Measurements from ENCODE around the gene PTCH2.
A peak's percentile ranks its signal among the peaks of the same experiment; 100 is the strongest.
"Not testable (repeated sequence)": the region's sequence is repeated elsewhere in the genome, so short reads cannot be mapped to it uniquely, and the experiment has no call there.

The PTCH2 gene

DNA sequence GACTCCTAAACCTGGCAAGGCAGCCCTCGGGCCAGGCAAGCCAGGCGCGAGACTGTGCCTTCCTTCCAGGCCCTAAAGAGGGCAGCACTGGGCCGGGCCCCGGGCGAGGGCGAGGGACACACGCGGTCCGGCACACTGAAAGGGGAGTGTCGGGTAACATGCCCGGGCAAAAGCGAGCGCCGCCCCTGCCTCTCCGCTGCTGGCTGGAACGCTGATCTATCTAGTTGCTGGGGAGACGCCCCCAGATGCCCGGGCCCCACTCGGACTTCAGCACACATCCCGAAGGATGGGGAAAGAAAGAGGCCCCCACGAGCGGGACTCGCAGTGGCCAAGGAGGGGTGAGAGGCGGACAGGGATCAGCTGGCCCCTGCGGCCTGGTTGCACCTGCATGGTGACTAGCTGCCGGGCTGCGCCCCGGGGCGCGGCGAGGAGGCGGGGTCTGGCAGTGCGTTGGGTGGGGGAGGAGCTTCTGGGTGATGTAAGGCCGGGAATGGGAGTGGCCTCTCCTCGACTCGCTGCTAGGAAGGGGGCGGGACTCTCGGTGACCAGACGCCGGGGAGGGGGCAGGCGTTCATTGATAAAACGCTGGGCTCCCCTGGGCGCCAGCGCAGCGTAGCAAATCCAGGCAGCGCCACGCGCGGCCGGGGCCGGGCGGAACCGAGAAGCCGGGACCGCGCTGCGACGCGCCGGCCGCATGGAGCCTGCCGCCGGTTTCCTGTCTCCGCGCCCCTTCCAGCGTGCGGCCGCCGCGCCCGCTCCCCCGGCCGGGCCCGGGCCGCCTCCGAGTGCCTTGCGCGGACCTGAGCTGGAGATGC, 43.1 kb downstream of the PTCH2 start, which contains the start of gene PLK3:
PLK3 (plus strand) TSS at position 608 of the 815 bp plus-strand sequence; CDS start at position 695, 87 bp downstream.
- peak; percentile 96 for DNase-seq

DNA sequence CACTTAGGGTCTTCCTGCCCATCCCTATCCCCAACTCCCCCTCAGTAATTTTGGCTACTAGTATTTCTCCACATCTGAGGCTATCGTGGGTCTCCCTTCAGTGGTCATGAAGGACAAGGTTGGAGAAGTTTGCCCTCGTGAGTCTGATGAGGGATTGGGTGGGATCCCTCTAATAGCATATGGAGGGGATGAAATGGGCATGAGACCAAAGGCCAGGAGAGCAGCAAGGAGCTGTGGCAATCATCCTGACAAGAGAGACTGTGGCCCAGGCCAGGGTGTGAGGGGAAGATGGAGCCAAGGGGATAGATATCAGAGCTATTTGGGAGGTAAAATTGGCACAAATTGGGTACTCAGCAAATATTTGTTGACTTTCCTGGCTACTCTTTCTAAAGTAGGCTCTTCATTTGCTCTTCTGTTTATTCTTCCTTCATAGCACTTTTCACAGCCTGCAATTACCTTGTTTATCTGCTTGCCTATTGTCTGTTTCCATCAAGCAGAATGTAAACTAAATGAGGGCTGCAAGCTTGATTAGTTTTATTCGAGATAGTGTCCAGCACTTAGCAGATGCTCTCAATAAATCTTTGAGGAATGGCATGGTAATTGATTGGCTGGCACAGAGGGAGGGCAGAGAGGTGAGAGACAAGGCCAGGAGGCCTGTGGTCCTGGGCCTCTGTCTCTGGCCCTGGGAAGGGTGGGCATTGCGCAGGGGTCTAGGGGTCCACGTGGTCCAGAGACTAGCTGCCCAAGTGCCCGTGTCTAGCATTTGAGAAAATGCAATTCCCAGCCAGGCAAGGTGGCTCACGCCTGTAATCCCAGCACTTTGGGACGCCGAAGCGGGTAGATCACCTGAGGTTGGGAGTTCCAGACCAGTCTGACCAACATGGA, 44.3 kb downstream of the PTCH2 start:
- no peak for DNase-seq

DNA sequence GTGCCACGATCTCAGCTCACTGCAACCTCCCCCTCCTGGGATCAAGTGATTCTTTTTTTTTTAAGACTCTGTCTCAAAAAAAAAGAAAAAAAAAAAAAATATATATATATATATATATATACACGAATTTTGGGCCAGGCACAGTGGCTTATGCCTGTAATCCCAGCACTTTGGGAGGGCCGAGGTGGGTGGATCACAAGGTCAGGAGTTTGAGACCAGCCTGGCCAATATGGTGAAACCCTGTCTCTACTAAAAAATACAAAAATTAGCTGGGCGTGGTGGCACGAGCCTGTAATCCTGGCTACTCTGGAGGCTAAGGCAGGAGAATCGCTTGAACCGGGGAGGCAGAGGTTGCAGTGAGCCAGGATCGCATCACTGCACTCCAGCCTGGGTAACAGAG, 45.2 kb downstream of the PTCH2 start:
- DNase-seq: not testable (repeated sequence)

DNA sequence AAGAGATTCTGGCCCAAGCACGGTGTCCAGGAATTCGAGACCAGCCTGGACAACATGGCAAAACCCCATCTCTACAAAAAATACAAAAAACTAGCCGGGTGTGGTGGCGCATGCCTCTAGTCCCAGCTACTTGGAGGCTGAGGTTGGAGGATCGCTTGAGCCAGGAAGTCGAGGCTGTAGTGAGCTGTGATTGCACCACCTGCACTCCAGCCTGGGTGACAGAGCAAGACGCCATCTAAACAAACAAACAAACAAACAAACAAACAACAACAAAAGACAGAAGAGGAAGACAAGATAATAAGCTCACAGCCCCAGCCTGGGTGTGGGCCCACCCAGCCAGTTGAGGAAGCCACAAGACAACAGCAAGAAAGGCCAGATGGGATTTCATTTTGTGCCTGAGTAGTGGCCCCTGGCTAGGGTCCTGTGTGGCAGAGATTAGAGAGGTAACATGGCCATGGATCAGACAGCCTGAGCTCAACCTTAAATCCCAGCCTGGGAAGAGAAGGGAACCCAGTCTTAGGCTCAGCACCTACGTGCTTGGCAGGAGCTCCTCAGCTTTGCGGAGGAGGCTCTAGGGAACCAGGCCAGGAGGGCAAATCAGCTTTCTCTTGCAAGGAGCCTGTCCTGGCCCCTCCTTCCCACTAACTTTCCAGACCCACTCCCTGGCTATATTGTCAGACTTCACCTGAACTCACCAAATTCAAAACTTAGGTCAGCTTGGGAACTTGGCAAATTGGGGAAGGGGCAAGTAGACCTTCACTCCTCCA, 50.1 kb downstream of the PTCH2 start:
- DNase-seq: no peak

DNA sequence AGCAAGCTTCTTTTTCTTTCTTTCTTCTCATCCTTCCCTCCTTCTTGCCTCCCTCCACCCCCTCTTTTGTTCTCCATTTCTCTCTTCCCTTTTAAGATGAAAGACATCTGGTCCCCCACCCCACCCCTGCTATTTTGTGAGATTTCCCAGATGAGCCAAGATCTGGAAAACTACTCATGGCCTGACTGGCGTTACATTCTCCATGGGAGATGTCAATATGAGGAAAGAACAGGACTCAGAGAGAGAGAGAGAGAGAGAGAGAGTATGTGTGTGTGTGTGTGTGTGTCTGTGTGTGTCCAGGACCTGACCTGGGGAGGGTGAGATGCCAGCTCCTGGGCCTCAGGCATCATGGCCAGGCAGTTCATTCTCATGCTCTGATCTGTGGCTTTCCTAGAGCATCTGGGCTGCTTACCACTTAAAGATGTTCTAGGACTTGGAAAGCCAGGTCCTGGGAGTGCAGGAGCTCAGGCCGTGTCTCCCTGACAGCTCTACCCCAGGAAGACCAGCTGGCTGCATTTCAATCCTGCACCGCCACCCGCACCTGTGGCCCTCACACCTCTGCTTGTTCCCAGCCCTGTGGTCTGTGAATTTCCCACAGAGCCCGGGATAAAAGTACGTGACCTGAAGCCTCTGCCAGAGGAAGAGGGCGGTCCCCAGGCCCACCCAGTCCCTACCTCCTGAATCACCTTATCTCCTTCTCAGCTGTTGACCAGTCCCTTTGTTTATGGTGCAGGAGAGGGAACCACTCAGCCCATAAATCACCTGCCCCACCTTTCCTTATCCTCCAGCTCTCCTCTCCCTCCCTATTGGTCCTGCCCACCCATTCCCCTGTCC, 51.9 kb downstream of the PTCH2 start:
- no peak for DNase-seq

DNA sequence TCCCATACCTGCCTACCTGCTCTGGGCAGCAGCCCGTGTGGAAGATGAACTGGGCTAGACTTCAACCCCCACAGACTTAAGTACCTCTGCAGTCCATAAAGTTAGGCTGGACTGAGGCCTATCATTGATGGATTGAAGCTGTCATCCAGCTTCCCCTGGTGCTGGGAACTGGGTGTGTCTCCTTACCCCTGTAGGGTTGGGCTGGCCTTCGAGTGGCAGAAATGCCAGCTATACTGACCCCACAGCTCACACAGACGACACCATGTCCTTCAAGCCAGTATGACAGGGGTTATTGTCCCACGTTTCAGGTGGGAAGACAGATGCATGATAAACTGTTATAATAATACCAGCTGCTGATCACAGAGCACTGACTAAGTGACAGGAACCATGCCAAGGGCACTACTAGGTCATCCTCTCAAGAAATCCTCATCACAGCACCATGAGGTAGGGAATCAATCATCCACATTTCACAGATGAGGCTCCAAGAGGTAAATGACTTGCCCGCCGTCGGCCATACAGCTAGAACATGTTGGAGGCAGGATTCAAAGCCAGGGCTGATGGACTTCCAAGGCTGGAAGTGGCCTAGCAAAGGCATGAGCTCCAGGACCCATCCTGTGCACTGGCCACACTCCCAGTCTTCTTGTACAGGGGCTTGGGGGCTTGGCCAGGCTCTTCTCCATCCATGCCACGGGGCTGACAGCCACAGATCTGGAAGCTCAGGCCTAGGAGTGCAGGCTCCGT, 54.8 kb downstream of the PTCH2 start, which contains the start of gene BEST4:
BEST4 (minus strand) TSS at position 51 of the 741 bp plus-strand sequence. CDS start 465 bp downstream, outside the sequence.
- DNase-seq: no peak

DNA sequence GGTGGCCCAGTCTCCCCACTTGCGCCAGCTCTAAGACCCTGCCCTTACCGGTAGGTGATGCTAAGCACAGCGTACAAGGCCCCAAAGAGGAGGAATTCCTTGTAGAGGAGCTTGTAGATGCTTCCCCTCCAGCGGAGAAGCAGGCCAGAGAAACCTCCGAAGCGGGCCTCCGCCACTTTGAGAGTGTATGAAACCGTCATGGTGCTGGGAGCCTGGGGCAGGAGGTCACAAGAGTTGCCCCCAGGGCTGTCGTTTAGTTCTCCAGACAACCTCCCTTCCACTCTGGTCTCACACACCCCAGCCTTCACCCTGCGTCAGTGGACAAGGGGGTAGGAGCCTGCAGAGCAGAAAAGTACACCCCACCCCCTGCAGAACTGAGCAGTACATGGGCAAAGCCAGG, 55.5 kb downstream of the PTCH2 start:
- no peak for DNase-seq

DNA sequence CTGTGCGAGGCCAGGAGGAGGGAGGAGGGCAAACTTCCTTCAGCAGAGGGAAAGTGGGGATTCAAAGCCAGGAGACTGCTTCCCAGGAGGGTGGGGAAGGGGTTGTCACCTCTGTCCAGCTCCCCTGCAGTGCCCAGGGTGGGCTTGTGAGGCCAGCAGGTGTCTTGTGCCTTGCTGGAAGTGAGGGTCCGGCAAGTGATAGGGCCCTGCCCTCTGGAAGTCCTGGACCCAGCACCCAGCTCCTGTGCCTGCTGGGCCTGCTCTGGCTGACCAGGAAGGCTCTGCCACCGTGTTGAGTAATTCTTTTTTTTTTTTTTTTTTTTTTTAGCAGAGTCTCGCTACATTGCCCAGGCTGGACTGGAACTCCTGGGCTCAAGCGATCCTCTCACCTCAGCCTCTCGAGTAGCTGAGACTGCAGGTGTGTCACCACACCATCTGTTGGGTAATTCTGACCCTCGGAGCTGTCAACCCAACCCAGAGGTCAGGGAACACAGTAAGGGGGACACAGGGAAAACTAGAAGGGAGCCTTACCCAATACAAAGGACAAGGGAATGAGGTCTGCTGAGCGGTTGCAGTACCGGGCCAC, 56.1 kb downstream of the PTCH2 start:
- no peak for DNase-seq

DNA sequence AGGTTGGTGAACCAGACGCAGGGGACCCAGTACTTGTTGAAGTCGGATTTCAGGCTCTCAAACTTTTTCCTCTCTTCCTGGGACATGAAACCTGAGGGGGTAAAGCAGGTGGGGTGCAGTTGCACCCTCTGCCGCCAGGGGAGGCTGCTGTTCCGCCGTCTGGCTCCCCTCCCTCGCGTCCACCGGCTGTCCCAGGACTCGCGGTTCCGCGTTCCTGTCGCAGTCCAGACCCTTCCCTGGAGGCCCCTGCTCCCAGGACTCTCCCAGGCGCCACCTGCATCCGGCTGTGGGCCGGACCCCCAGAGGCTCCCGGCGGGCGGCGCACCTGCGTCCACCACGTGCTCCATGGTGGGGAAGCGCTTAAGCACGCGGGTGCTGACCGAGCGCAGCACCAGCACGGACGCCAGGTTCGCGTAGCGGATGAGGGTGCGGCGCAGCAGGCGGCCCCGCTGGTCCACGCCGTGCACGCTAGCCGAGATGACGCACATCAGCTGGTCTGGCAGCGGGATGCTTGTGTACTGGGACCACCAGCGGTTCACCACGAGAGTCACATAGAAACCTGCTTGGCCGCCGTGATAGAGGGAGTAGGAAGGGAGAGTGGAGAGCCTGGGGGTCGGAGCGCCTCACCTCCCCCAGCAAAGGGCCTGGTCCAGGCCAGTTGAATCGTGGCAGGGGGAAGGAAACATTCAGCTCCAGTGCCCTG, 56.8 kb downstream of the PTCH2 start:
- no peak for DNase-seq

DNA sequence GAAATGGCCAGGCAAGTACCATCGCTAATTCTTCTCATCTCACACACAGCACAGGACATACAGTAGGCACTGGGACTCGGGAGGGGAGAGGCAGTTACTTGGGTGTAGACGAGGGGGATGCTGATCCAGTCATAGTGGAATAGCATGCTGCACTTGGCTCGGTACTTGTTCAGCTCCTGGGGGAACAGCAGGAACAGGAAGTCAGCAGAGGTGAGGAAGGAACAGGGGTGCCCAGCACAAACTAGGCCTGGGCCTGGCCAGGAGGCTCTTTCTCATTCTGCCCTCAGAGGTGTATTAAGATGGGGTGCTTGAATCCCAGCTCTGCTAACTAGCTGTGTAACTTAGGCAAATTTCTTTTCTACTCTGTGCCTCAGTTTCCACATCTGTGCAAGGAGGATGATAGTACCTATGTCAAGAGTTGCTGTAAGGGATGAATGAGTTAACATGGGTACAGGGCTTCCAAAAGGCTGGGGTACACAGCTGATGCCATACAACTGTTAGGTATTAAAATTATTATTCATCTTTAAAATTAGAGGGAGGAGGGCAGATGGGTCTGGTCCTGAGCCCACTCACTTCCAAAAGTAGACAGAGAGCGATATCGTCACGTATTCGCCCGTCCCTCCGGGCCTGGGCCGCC, 57.4 kb downstream of the PTCH2 start:
- no peak for DNase-seq

DNA sequence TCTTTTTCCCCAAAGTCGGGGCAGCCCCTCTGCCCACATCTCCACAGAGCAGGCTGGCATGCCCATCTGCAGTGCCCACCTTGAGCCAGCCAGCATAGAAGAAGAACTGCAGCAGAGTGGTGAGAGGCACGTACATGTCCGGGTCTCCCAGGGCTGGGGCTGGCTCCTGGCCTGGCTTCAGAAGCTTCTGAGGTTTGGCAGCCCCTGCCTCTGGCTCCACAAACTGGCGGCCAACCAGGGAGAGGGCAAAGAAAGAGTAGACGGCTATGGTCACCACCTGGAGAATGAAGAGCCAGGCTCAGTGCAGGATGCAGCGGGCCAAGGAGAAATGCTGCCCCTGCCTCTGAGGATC, 58.0 kb downstream of the PTCH2 start:
- DNase-seq: no peak

DNA sequence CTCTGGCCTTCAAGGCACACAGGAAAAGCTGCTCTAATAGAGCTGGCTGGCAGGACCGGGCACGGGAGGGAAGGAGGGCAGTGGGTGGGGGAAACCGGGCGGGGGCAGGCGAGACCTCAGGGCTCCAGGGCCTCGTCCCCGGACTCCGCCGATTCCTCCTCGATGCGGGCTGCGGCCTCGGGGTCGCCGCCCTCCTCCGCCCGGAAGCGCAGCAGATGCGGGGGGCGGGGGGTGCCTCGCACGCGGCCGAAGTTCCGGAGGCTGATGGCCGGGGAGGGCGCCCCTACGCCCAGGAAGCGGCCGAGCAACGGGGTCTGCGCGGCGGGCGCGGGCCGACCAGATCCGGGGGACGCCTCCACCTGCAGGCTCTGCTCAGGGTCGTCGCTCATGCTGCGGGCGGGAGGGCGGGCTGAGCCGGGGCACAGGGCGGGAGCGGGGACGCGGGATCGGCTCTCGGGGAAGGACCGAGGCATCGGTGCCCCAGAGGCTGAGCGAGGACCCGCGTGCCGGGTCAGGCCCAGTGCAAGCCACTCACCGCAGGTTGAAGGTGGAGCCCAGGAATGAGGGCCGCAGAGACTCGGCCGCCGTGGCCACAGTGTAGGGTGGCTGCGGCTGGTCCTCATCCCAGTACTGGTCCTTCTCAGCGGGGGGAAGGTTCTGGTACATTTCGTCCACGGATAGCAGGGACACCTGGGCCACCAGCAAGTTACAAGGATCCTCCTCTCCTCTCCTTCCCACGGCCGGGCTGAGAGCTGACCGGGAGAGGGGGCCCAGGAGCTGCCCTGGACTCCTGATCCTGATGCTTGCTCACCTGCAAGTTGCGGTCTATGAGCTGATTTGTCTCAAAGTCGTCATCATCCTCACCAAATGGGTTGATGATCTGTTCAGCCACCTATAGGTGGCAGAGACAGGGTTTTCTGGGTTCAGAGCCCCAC, 58.7 kb downstream of the PTCH2 start:
- no peak for DNase-seq

DNA sequence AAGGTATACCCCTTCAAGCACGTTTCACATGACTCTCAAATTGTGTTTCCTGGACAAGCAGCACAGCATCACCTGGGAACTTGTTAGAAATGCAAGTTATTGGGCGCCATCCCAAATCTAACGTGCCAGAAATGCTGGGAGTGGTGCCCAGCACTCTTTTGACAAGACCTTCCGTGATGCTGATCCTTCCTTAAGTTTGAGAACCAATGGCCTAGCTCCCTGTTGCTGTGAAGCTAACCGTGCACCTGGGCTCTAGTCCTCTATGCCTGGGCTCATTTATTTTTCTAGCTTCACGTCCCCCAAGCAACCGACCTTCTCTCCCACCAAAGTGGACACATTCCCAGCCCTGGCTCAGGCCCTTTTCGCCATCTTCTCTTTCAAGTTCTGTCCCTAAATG, 59.4 kb downstream of the PTCH2 start:
- no peak for DNase-seq

DNA sequence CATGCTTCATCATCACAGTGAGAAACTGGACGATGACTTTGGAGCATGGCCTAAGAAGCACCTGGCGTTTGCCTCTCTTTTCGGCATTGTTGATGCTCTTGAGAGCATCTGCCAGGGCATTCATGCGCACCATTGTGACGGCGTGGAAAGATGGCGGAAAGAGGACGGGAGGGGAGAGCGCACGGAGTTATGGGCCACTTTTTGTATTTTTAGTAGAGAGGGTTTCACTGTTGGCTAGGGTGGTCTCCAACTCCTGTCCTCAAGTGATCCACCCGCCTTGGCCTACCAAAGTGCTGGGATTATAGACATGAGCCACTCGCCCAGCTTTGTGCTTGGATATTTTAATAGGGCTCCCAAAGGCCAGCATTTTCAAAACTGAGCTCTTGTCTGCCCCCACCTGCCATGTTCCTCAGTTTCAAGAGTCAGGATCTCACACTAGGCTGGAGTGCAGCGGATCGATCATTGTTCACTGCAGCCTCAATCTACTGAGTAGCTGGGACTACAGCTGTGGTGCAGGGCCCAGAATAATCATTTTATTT, 62.4 kb downstream of the PTCH2 start:
- no peak for DNase-seq

DNA sequence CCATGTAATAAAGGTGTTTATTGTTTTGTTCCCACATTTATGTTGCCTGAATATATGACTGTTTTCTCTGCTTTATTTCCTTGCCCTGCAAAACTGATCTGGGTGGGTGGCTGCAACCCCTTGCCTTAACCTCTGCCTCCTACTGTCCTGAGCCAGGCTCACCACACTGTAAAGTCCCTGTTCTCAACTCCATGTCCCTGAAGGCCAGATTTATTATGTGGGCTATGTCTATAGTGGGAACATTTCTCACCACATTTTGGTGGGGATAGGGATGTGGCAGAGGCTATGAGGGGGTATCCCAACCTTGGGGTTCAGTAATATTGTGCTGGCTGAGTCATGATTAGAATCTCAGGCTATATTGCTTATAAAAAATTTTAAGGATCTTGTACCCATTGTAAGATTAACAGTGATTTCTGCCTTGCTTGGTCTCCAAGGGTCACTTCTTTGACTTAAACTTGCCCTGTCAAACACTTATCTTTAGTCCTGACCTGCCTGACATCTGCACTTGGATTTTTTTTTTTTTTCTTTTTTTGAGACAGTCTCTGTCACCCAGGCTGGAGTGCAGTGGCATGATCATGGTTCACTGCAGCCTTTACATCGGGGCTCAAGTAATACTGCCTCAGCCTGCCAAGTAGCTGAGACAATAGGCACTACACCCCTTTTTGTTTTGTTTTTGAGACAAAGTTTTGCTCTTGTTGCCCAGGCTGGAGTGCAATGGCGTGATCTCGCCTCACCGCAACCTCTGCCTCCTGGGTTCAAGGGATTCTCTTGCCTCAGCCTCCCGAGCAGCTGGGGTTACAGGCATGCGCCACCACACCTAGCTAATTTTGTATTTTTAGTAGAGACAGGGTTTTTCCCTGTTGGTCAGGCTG, 64.1 kb downstream of the PTCH2 start:
- DNase-seq: no peak

DNA sequence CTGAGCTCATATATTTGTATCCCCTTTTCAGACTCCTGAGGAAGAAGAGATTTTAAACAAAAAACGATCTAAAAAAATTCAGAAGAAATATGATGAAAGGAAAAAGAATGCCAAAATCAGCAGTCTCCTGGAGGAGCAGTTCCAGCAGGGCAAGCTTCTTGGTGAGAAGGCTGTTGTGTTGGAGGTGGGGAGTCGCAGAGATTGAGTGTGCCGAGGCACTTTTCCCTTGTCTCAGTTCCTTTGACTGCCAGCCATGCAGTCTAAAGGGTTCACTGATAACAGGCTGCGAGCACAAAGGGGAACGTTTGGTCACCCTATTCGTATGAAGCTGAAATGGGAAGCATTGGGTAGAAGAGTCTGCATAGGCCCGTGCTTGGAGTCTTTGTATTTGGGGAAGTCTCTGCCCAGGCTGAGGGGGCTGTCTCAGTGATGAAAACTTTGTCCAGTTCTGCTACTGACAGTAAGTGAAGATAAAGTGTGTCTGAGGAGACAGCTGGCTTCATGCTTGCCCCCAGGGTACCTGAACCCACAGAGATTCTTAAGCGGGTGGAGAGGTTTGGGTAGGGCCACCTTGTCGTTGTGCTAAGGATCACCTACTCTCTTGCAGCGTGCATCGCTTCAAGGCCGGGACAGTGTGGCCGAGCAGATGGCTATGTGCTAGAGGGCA, 65.0 kb downstream of the PTCH2 start:
- no peak for DNase-seq

DNA sequence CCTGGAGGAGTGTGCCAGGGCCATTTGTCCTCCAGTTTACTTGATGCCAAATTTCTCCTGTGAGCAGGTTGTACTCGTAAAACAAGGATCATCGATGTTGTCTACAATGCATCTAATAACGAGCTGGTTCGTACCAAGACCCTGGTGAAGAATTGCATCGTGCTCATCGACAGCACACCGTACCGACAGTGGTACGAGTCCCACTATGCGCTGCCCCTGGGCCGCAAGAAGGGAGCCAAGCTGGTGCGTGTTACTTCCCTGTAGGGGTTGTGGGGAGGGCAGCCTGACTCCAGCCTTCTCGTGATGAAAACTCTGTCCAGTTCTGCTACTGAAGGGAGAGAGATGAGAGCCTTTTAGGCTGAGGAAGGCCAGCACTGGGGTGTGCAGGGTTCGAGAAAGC, 65.5 kb downstream of the PTCH2 start:
- DNase-seq: no peak
